Measurements from ENCODE around the gene PER3.

Gene PER3

DNA sequence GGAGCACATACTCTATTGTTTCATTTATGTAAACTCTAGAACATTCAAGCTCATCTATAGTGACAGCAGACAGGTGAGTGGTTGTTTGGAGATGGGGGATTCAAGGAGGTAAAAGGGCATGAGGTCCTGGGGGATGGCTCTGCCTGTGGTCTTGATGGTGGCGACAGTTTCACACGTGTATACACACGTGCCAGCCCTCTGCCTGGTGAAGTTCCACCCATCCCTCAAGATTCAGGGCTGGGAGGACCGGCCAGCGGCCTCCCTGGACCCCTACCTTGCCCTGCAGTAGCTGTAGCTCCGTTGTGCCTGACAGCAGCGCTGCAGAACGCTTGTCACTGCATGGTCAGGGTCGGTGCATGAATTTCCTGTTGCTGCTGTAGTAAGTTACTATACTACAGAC, 107.7 kb downstream of the PER3 start:
- Mint-ChIP-seq H3K27me3 (ENCODE audit: low read depth, poor library complexity) (peaks cover 11% of the 10 kb centered on the region), H3K4me1 (no peaks in the 10 kb centered on the region), H3K27ac (no peak overlapping the region), H3K4me3 (no peak overlapping the region), H3K36me3 (ENCODE audit: low read depth) (no peaks in the 10 kb centered on the region), H3K9me3 (no peaks in the 10 kb centered on the region)
- TF ChIP-seq, protein P1, sequence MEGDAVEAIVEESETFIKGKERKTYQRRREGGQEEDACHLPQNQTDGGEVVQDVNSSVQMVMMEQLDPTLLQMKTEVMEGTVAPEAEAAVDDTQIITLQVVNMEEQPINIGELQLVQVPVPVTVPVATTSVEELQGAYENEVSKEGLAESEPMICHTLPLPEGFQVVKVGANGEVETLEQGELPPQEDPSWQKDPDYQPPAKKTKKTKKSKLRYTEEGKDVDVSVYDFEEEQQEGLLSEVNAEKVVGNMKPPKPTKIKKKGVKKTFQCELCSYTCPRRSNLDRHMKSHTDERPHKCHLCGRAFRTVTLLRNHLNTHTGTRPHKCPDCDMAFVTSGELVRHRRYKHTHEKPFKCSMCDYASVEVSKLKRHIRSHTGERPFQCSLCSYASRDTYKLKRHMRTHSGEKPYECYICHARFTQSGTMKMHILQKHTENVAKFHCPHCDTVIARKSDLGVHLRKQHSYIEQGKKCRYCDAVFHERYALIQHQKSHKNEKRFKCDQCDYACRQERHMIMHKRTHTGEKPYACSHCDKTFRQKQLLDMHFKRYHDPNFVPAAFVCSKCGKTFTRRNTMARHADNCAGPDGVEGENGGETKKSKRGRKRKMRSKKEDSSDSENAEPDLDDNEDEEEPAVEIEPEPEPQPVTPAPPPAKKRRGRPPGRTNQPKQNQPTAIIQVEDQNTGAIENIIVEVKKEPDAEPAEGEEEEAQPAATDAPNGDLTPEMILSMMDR (IDR thresholded peaks at IDR 0.05) = no peak
- no peak for DNase-seq

DNA sequence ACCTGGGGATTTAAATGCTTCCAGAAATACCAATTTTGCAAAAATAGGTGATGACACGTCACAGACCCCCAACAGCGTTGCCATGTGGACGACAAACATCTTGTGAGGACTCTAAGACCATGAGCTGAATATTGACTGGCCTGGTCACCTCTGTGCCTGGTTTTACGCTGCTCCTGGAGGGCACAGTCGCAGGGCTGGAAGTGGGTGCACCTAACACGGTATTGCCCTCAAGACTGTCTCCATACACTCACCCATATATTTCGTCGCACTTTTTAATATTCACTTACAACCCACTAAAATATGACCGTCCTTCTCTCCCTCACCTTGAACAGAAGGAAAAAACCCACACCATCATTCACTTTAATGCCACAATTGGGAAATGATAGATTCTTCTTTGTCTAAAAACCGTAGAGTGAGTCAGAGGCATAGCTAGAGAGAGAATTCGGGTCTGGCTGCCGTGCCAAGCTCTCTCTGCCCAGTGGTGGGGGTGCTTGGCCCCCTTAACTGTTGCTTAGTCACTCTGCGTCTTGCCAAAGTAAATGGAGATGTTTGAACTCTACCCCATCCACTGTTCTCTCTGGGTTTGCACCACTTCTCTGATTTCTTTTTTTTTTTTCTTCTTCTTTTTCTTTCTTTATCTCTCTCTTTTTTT, 109.6 kb downstream of the PER3 start:
- Mint-ChIP-seq H3K27ac (no peak overlapping the region), H3K27me3 (ENCODE audit: low read depth, poor library complexity) (peaks cover 11% of the 10 kb centered on the region)

More for the DNA sequence above, 109.6 kb downstream of the PER3 start:
- Mint-ChIP-seq H3K4me1 (no peaks in the 10 kb centered on the region), H3K4me3 (no peak overlapping the region), H3K36me3 (ENCODE audit: low read depth) (no peaks in the 10 kb centered on the region), H3K9me3 (no peaks in the 10 kb centered on the region)
- no peak for DNase-seq
- TF ChIP-seq, protein P1 (IDR thresholded peaks at IDR 0.05) = no peak

All from nephron progenitor cell (in vitro differentiated cells).